Fibroblast of mammary gland (primary cell): ENCODE results near the gene MPP7.

Source experiments
- DNase-seq: peaks from one replicate; pipeline ENCODE4 v3.0.0-alpha.2; 2010; ENCODE audit warnings: low read depth
- H3K4me3 ChIP-seq: 2 replicates; pipeline ENCODE4 v1.5.1; 2011; ENCODE audit warnings: low read depth, mild to moderate bottlenecking, low read length, moderate library complexity; ENCODE audit not compliant: control insufficient read depth
- CTCF ChIP-seq: conservative IDR thresholded peaks from 2 replicates; pipeline ENCODE4 v1.5.1; 2011; ENCODE audit warnings: low read depth, low read length, inconsistent platforms; ENCODE audit not compliant: control insufficient read depth, insufficient read depth

The MPP7 gene

GRCh38 chr10:28318626-28319025, 15.8 kb upstream of the MPP7 start:
- no peak for TF ChIP-seq CTCF
- no peak overlapping the region for H3K4me3 ChIP-seq
- no peak for DNase-seq

DNA sequence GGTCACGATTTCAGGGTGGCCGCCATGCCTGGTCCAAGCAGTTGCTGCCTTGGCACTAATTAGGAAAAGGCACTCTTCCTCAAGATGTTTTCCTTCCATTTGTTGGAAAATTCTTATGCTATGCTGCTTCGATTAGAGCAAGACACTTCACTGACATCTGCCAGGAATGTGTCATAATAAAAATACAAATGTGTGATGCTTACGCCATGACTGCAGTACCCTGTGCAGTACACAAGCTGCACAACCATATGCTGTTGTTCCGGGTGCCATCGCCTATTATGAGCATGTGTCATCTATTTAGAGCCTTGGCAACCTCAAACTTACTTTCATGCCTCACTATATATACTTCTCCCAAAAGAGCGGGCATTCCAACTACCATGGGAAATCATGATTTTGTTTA, 14.9 kb upstream of the MPP7 start:
- peak; percentile 49 for DNase-seq
- TF ChIP-seq CTCF: no peak
- no peak overlapping the region for H3K4me3 ChIP-seq

GRCh38 chr10:28316696-28317095, 13.8 kb upstream of the MPP7 start:
- H3K4me3 ChIP-seq: no peak overlapping the region
- no peak for TF ChIP-seq CTCF
- no peak for DNase-seq

DNA sequence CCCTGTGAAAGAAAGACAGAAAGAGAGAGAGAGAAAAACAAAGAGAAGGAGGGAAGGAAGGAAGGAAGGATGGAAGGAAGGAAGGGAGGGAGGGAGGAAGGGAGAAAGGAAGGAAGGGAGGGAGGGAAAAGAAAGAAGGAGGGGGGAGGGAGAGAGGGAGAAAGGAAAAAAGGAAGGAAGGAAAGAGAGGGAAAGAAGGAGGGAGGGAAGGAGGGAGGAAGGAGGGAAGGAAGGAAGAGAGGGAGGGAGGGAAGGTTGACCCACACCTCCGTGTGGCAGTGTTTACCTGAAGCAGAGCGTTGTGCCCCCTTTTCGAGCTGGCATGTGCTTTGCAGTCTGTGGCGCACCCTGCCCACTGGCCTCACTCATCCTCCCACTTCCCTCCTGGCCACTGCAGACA, 12.3 kb upstream of the MPP7 start:
- TF ChIP-seq CTCF: no peak
- no peak overlapping the region for H3K4me3 ChIP-seq
- DNase-seq: no peak

GRCh38 chr10:28314211-28314610, 11.3 kb upstream of the MPP7 start:
- no peak for DNase-seq
- no peak for TF ChIP-seq CTCF
- no peak overlapping the region for H3K4me3 ChIP-seq

GRCh38 chr10:28312572-28312971, 9.7 kb upstream of the MPP7 start:
- no peak overlapping the region for H3K4me3 ChIP-seq
- peak; percentile 60 for DNase-seq
- TF ChIP-seq CTCF: no peak

DNA sequence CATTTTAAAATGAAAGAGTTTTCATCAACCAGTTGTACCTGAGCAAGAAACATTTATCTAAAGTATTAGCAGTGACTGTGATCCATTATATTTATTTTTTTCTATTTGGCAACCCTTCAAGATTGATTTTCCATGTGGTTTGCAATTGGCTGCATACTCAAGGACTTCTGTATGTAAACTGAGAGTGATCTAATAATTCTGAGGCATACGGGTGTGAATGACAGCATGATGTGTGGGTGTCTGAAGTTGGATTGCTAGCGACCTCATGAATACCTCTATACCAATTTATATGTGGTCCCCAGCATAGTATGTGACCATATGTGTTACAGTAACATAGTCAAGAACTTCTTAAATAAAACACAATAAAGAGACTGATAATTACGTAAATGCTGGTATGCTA, 8.2 kb upstream of the MPP7 start:
- DNase-seq: no peak
- H3K4me3 ChIP-seq: no peak overlapping the region
- no peak for TF ChIP-seq CTCF
